HG03575 (cell line): Measurements from ENCODE around the gene CFAP299.

Experiments used
- ATAC-seq: cut with Tn5 transposase; IDR thresholded peaks from one replicate; pipeline ENCODE4 v1.9.1; 2021; ENCODE audit not compliant: unreplicated experiment, insufficient number of reproducible peaks, low FRiP score; ENCODE audit errors: extremely low read depth

Gene CFAP299

GRCh38 chr4:80918004-80918403, 582.5 kb downstream of the CFAP299 start:
- ATAC-seq, result no peak

- no peak for ATAC-seq
These were observed 585.9 kb downstream of the CFAP299 start for GRCh38 chr4:80921441-80921840.

- no peak for ATAC-seq
These were observed 587.4 kb downstream of the CFAP299 start for GRCh38 chr4:80922941-80923340.

- ATAC-seq, result no peak
These were observed 589.8 kb downstream of the CFAP299 start for GRCh38 chr4:80925293-80925692.

GRCh38 chr4:80926446-80926845, 590.9 kb downstream of the CFAP299 start:
- ATAC-seq, result no peak

GRCh38 chr4:80926891-80927290, 591.4 kb downstream of the CFAP299 start:
- ATAC-seq, result no peak

- no peak for ATAC-seq
These were observed 591.9 kb downstream of the CFAP299 start for GRCh38 chr4:80927420-80927819.

- ATAC-seq, result no peak
These were observed 596.1 kb downstream of the CFAP299 start for GRCh38 chr4:80931631-80932081.

GRCh38 chr4:80948141-80948540, 612.6 kb downstream of the CFAP299 start:
- ATAC-seq, result no peak

- no peak for ATAC-seq
These were observed 613.5 kb downstream of the CFAP299 start for GRCh38 chr4:80948995-80949394.

GRCh38 chr4:80956421-80956820, 620.9 kb downstream of the CFAP299 start:
- no peak for ATAC-seq

GRCh38 chr4:80963051-80963450, 627.5 kb downstream of the CFAP299 start:
- ATAC-seq, result no peak

- ATAC-seq, result no peak
These were observed 631.8 kb downstream of the CFAP299 start for GRCh38 chr4:80967346-80967745.

GRCh38 chr4:80980239-80980638, 644.7 kb downstream of the CFAP299 start:
- ATAC-seq, result no peak

GRCh38 chr4:80986011-80986410, 650.5 kb downstream of the CFAP299 start:
- ATAC-seq, result no peak

GRCh38 chr4:80989921-80990544, 654.5 kb downstream of the CFAP299 start:
- no peak for ATAC-seq

GRCh38 chr4:80990851-80991250, 655.3 kb downstream of the CFAP299 start:
- no peak for ATAC-seq

- ATAC-seq, result no peak
These were observed 664.4 kb downstream of the CFAP299 start for GRCh38 chr4:80999943-81000342.

- peak; percentile 94 for ATAC-seq
These were observed 668.1 kb downstream of the CFAP299 start for GRCh38 chr4:81003597-81004111.

GRCh38 chr4:81007417-81007816, 671.9 kb downstream of the CFAP299 start:
- ATAC-seq, result no peak
